Astrocyte (in vitro differentiated cells and primary cell): Measurements from ENCODE around the gene SLC12A8. TPM values are rescaled to one million over a fixed set of nuclear protein-coding genes. Genes with fewer than 3 reads are reported as not detected.

Experiments
- DNase-seq: peaks from one replicate; pipeline ENCODE4 v3.0.0-alpha.2; 2010; ENCODE audit warnings: low read depth
- FAIRE-seq: peaks from 2 replicates; lab custom pipeline; 2011; peaks lifted over from hg19 to GRCh38; lab: Jason Lieb, UNC
- H2AFZ ChIP-seq: 2 replicates; pipeline ENCODE4 v1.6.0; 2012; ENCODE audit warnings: low read depth, low read length, inconsistent platforms
- H3K27ac ChIP-seq: 2 replicates; pipeline ENCODE4 v1.5.1; 2011; ENCODE audit warnings: low read depth, low read length, inconsistent platforms
- H3K27me3 ChIP-seq: 2 replicates; pipeline ENCODE4 v1.6.0; 2011; ENCODE audit warnings: low read length, inconsistent platforms; ENCODE audit not compliant: insufficient read depth
- H3K36me3 ChIP-seq: 2 replicates; pipeline ENCODE4 v1.5.1; 2011; ENCODE audit warnings: low read length, inconsistent platforms; ENCODE audit not compliant: insufficient read depth
- H3K4me1 ChIP-seq: 2 replicates; pipeline ENCODE4 v1.5.1; 2011; ENCODE audit warnings: low read length, inconsistent platforms; ENCODE audit not compliant: insufficient read depth
- H3K4me2 ChIP-seq: 2 replicates; pipeline ENCODE4 v1.6.0; 2012; ENCODE audit warnings: low read length, inconsistent platforms
- H3K4me3 ChIP-seq: 2 replicates; pipeline ENCODE4 v1.5.1; 2011; ENCODE audit warnings: low read depth, mild to moderate bottlenecking, low read length, inconsistent platforms; ENCODE audit not compliant: insufficient read depth
- H3K79me2 ChIP-seq: 2 replicates; pipeline ENCODE4 v1.6.0; 2012; ENCODE audit warnings: mild to moderate bottlenecking, low read length, inconsistent platforms; ENCODE audit not compliant: insufficient read depth
- H3K9ac ChIP-seq: 2 replicates; pipeline ENCODE4 v1.6.0; 2012; ENCODE audit warnings: mild to moderate bottlenecking, low read length, inconsistent platforms
- H3K9me3 ChIP-seq: 2 replicates; pipeline ENCODE4 v1.5.1; 2012; ENCODE audit warnings: low read depth, mild to moderate bottlenecking, low read length, inconsistent platforms; ENCODE audit not compliant: insufficient read depth
- H4K20me1 ChIP-seq: 2 replicates; pipeline ENCODE4 v1.6.0; 2012; ENCODE audit warnings: low read length, inconsistent platforms; ENCODE audit not compliant: insufficient read depth
- H3K27ac Mint-ChIP-seq: one replicate; pipeline ENCODE4 v1.8.0; 2021; ENCODE audit warnings: mild to moderate bottlenecking, mixed read lengths; ENCODE audit not compliant: unreplicated experiment
- H3K27me3 Mint-ChIP-seq: one replicate; pipeline ENCODE4 v1.8.0; 2021; ENCODE audit warnings: low read depth, mixed read lengths; ENCODE audit not compliant: unreplicated experiment
- H3K36me3 Mint-ChIP-seq: one replicate; pipeline ENCODE4 v1.8.0; 2021; ENCODE audit warnings: low read depth, mixed read lengths; ENCODE audit not compliant: unreplicated experiment
- H3K4me1 Mint-ChIP-seq: one replicate; pipeline ENCODE4 v1.8.0; 2021; ENCODE audit warnings: low read depth, mixed read lengths; ENCODE audit not compliant: unreplicated experiment
- H3K4me3 Mint-ChIP-seq: one replicate; pipeline ENCODE4 v1.8.0; 2021; ENCODE audit warnings: mild to moderate bottlenecking, moderate library complexity, mixed read lengths; ENCODE audit not compliant: unreplicated experiment
- H3K9me3 Mint-ChIP-seq: one replicate; pipeline ENCODE4 v1.8.0; 2021; ENCODE audit warnings: mild to moderate bottlenecking, mixed read lengths; ENCODE audit not compliant: unreplicated experiment
- EZH2 ChIP-seq: IDR thresholded peaks from 2 replicates; pipeline ENCODE4 v1.6.1; 2012; ENCODE audit warnings: mild to moderate bottlenecking, low read length, inconsistent platforms; ENCODE audit not compliant: insufficient read depth
- total RNA-seq: library from RNA; stranded (reverse); gene quantifications from 2 replicates; pipeline ENCODE4 v1.2.1, GENCODE V29; 2021
- TF ChIP-seq, protein P1 (sequence below): IDR thresholded peaks from 2 replicates; pipeline ENCODE4 v1.5.1; 2011; ENCODE audit warnings: low read depth, mild to moderate bottlenecking, inconsistent platforms, low read length, moderate library complexity; ENCODE audit not compliant: insufficient read depth

Gene SLC12A8
- total RNA-seq, 1 donor from 2014 or later = 4.2 TPM

DNA sequence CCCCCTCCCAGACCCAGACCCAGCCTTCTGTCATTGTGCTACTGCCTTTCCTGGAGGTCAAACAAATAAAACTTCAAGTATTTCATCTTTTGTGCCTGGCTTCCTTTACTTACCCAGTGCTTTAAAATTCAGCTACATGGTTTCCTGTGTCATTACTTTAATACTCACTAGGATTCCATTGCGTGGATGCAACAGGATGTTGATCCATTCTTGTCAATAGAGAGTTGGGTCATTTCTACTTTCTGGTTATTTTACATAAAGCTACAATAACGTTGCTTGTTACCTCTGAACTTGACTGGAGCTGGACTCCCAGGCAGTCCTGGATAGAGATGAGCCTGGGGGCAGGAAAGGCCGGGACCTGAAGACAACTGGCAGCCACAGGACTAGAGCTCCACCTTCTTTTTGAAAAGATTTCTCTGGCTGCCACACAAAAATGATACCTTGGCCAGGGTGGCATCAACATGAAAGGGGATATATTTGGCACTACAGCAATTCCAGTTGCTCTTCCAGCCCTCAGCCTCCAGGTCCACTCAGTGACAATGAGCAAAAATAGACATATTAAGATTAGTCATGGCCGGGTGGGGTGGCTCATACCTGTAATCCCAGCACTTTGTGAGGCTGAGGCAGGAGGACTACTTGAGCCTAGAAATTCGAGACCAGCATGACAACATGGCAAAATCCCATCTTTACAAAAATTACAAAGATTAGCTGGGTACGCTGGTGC is 133.4 kb downstream of the SLC12A8 start:
- Mint-ChIP-seq H3K4me1 (peaks cover 16% of the 10 kb centered on the region), H3K9me3 (peaks cover 2% of the 10 kb centered on the region), H3K27ac (no peak overlapping the region), H3K4me3 (peak overlapping the region; percentile 57), H3K27me3 (peaks cover 12% of the 10 kb centered on the region), H3K36me3 (peaks cover 5% of the 10 kb centered on the region)
- FAIRE-seq (no peak), DNase-seq (no peak)
- Histone ChIP-seq H3K79me2 (no peaks in the 10 kb centered on the region), H2AFZ (no peak overlapping the region), H3K27ac (no peak overlapping the region), H3K4me2 (no peak overlapping the region), H3K4me1 (peaks cover 15% of the 10 kb centered on the region), H3K27me3 (no peaks in the 10 kb centered on the region), H3K36me3 (no peaks in the 10 kb centered on the region), H3K4me3 (no peak overlapping the region), H4K20me1 (no peaks in the 10 kb centered on the region), H3K9me3 (no peaks in the 10 kb centered on the region), H3K9ac (no peak overlapping the region)
- TF ChIP-seq, protein P1, sequence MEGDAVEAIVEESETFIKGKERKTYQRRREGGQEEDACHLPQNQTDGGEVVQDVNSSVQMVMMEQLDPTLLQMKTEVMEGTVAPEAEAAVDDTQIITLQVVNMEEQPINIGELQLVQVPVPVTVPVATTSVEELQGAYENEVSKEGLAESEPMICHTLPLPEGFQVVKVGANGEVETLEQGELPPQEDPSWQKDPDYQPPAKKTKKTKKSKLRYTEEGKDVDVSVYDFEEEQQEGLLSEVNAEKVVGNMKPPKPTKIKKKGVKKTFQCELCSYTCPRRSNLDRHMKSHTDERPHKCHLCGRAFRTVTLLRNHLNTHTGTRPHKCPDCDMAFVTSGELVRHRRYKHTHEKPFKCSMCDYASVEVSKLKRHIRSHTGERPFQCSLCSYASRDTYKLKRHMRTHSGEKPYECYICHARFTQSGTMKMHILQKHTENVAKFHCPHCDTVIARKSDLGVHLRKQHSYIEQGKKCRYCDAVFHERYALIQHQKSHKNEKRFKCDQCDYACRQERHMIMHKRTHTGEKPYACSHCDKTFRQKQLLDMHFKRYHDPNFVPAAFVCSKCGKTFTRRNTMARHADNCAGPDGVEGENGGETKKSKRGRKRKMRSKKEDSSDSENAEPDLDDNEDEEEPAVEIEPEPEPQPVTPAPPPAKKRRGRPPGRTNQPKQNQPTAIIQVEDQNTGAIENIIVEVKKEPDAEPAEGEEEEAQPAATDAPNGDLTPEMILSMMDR = no peak
- no peak for TF ChIP-seq EZH2

DNA sequence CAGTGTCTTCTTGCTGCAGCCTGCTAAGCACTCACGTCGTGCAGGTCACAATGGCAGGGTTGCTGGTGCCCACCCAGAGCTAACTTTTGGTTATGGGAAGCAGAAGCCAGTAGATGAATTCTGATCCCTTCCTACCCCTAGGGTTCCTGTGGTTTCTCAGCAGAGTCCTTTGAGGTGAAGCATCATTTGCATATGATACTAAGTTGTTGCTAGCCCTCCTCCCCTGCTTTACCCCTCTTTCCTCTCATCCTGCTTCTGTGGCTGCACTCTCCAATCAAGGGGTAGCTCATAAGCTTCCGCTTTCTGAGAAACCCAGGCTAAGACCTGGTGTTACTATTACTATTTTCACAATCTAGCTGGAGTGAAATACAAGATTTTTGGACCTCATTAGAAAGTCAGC is 134.7 kb downstream of the SLC12A8 start:
- no peaks in the 10 kb centered on the region for H3K27me3 ChIP-seq
- peaks cover 10% of the 10 kb centered on the region for H3K4me1 ChIP-seq
- no peaks in the 10 kb centered on the region for H3K9me3 ChIP-seq
- Mint-ChIP-seq H3K27me3 (peaks cover 15% of the 10 kb centered on the region), H3K27ac (no peak overlapping the region), H3K9me3 (peaks cover 2% of the 10 kb centered on the region), H3K4me1 (peaks cover 10% of the 10 kb centered on the region), H3K36me3 (peaks cover 5% of the 10 kb centered on the region), H3K4me3 (no peak overlapping the region)
- no peak overlapping the region for H3K9ac ChIP-seq
- DNase-seq = no peak
- no peak for FAIRE-seq
- no peak overlapping the region for H2AFZ ChIP-seq
- TF ChIP-seq, protein P1 = no peak
- no peak for TF ChIP-seq EZH2
- H3K79me2 ChIP-seq = no peaks in the 10 kb centered on the region
- no peaks in the 10 kb centered on the region for H4K20me1 ChIP-seq
- H3K36me3 ChIP-seq = no peaks in the 10 kb centered on the region
- H3K4me3 ChIP-seq = no peak overlapping the region
- H3K4me2 ChIP-seq = no peak overlapping the region
- H3K27ac ChIP-seq = no peak overlapping the region

DNA sequence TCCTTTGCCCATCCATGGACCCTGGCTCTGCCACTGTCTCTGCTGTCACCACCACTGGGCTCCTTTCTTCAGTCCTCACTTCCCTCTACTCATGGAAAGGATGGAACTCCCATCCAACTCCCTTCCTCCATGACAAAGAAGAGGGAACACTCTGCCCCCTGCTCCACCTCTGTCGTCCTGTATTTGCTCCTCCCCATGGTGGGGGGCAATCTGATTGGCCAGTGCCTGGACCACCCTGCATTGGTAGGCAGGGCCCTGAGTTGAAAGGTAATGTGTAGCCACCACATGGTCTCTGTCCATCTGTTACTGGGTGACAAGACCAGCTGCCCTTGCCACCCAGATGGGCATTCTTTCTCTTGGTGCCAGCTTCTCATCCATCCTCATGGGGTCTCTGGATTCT is 136.1 kb downstream of the SLC12A8 start:
- H3K9ac ChIP-seq = no peak overlapping the region
- no peak overlapping the region for H3K27ac ChIP-seq
- no peaks in the 10 kb centered on the region for H4K20me1 ChIP-seq
- Mint-ChIP-seq H3K27ac (no peak overlapping the region), H3K4me3 (no peak overlapping the region), H3K9me3 (peaks cover 2% of the 10 kb centered on the region), H3K4me1 (peaks cover 10% of the 10 kb centered on the region), H3K27me3 (peaks cover 15% of the 10 kb centered on the region), H3K36me3 (peaks cover 5% of the 10 kb centered on the region)
- FAIRE-seq (no peak), DNase-seq (no peak)
- no peak overlapping the region for H2AFZ ChIP-seq
- no peaks in the 10 kb centered on the region for H3K36me3 ChIP-seq
- no peaks in the 10 kb centered on the region for H3K79me2 ChIP-seq
- no peak overlapping the region for H3K4me3 ChIP-seq
- H3K4me2 ChIP-seq = no peak overlapping the region
- H3K9me3 ChIP-seq = no peaks in the 10 kb centered on the region
- H3K27me3 ChIP-seq = no peaks in the 10 kb centered on the region
- TF ChIP-seq, protein P1 = no peak
- no peak for TF ChIP-seq EZH2
- peaks cover 5% of the 10 kb centered on the region for H3K4me1 ChIP-seq
